ENCODE measurements around the gene PDIA2. TPM values are rescaled to one million over a fixed set of nuclear protein-coding genes. Genes with fewer than 3 reads are reported as not detected.

Gene PDIA2
- total RNA-seq: 0.89 to 1.6 TPM (median 1.5 TPM) in 3 replicates
- long read RNA-seq, partial matches to known transcripts: 0 of 1 reads
- long read RNA-seq, other reads (novel, unspliced or antisense): 1 of 1 reads

- H3K4me1 Mint-ChIP-seq (ENCODE audit: low read depth): no peaks in the 10 kb centered on the region
- no peak for DNase-seq (ENCODE audit: low spot score)
- no peaks in the 10 kb centered on the region for H3K9me3 Mint-ChIP-seq (ENCODE audit: low read depth)
- no peak for TF ChIP-seq CTCF (IDR thresholded peaks at IDR 0.05)
- no peak within 1 kb of the TSS for H3K27ac Mint-ChIP-seq (ENCODE audit: unreplicated experiment)
- no peak within 1 kb of the TSS for H3K4me3 Mint-ChIP-seq (ENCODE audit: unreplicated experiment)
- H3K27me3 Mint-ChIP-seq (ENCODE audit: low read depth): no peaks in the 10 kb centered on the region
- peaks cover 9% of the 10 kb centered on the region for H3K36me3 Mint-ChIP-seq (ENCODE audit: low read depth)
Observed at GRCh38 chr16:283033-283805, at the start of gene PDIA2. PDIA2 (plus strand) TSS chr16:283164; CDS start chr16:283170, 6 bp downstream.

GRCh38 chr16:234468-235305 is 48.3 kb upstream of the PDIA2 start, which contains the start of gene FAM234A:
FAM234A (plus strand) TSS chr16:234821; CDS start chr16:254414, 19,593 bp downstream.
- TF ChIP-seq CTCF (IDR thresholded peaks at IDR 0.05): peak; percentile 76
- Mint-ChIP-seq H3K27me3 (ENCODE audit: low read depth) (no peaks in the 10 kb centered on the region), H3K4me1 (ENCODE audit: low read depth) (peaks cover 13% of the 10 kb centered on the region), H3K27ac (ENCODE audit: unreplicated experiment) (peak within 1 kb of the TSS; percentile 100), H3K36me3 (ENCODE audit: low read depth) (no peaks in the 10 kb centered on the region), H3K4me3 (ENCODE audit: unreplicated experiment) (peak within 1 kb of the TSS; percentile 99), H3K9me3 (ENCODE audit: low read depth) (no peaks in the 10 kb centered on the region)
- DNase-seq (ENCODE audit: low spot score): peak; percentile 95

GRCh38 chr16:239948-240277 is 43.1 kb upstream of the PDIA2 start:
- no peaks in the 10 kb centered on the region for H3K36me3 Mint-ChIP-seq (ENCODE audit: low read depth)
- no peak for DNase-seq (ENCODE audit: low spot score)
- no peaks in the 10 kb centered on the region for H3K9me3 Mint-ChIP-seq (ENCODE audit: low read depth)
- TF ChIP-seq CTCF (IDR thresholded peaks at IDR 0.05): no peak
- H3K4me1 Mint-ChIP-seq (ENCODE audit: low read depth): peaks cover 13% of the 10 kb centered on the region
- no peak overlapping the region for H3K27ac Mint-ChIP-seq (ENCODE audit: unreplicated experiment)
- H3K27me3 Mint-ChIP-seq (ENCODE audit: low read depth): no peaks in the 10 kb centered on the region
- H3K4me3 Mint-ChIP-seq (ENCODE audit: unreplicated experiment): no peak overlapping the region

GRCh38 chr16:240559-240958 is 42.4 kb upstream of the PDIA2 start:
- Mint-ChIP-seq H3K27ac (ENCODE audit: unreplicated experiment) (no peak overlapping the region), H3K36me3 (ENCODE audit: low read depth) (no peaks in the 10 kb centered on the region), H3K9me3 (ENCODE audit: low read depth) (no peaks in the 10 kb centered on the region), H3K27me3 (ENCODE audit: low read depth) (no peaks in the 10 kb centered on the region), H3K4me3 (ENCODE audit: unreplicated experiment) (no peak overlapping the region), H3K4me1 (ENCODE audit: low read depth) (peaks cover 7% of the 10 kb centered on the region)
- no peak for TF ChIP-seq CTCF (IDR thresholded peaks at IDR 0.05)
- no peak for DNase-seq (ENCODE audit: low spot score)

- Mint-ChIP-seq H3K9me3 (ENCODE audit: low read depth) (no peaks in the 10 kb centered on the region), H3K4me3 (ENCODE audit: unreplicated experiment) (no peak overlapping the region), H3K4me1 (ENCODE audit: low read depth) (peaks cover 4% of the 10 kb centered on the region), H3K27me3 (ENCODE audit: low read depth) (no peaks in the 10 kb centered on the region), H3K36me3 (ENCODE audit: low read depth) (no peaks in the 10 kb centered on the region), H3K27ac (ENCODE audit: unreplicated experiment) (no peak overlapping the region)
- no peak for TF ChIP-seq CTCF (IDR thresholded peaks at IDR 0.05)
- no peak for DNase-seq (ENCODE audit: low spot score)
Observed at GRCh38 chr16:242281-242680, 40.7 kb upstream of the PDIA2 start.
